Liver (tissue), 3 donors: ENCODE data around the gene RABL2B.

Experiments used
- CTCF ChIP-seq: fragments of 150-350 bp; IDR thresholded peaks from 2 replicates; pipeline ENCODE4 v1.5.1; 2017; ENCODE audit warnings: improper control_type of control experiment, low read depth, low read length; ENCODE audit not compliant: missing input control
- EGR1 ChIP-seq, 2 donors: IDR thresholded peaks; 2 replicates each; pipeline ENCODE4 v1.6.1; 2016 to 2018; ENCODE audit warnings: antibody characterized with exemption in 2 of 2, low read depth in 2 of 2
- NR2F2 ChIP-seq: IDR thresholded peaks from 2 replicates; pipeline ENCODE4 v1.6.1; 2016; ENCODE audit warnings: antibody characterized with exemption
- RXRA ChIP-seq, 2 donors: IDR thresholded peaks; 2 replicates each; pipeline ENCODE4 v1.6.1; 2017 to 2018; ENCODE audit warnings: antibody characterized with exemption in 2 of 2, mild to moderate bottlenecking in 1 of 2
- TF ChIP-seq, protein P1 (sequence below): IDR thresholded peaks from 2 replicates; pipeline ENCODE4 v1.6.1; 2016; ENCODE audit warnings: antibody characterized with exemption
- TF ChIP-seq, protein P2 (sequence below): IDR thresholded peaks from 2 replicates; pipeline ENCODE4 v1.6.1; 2016; ENCODE audit warnings: antibody characterized with exemption, mild to moderate bottlenecking
- donor health status: healthy.
- donor health status: healthy.

DNA sequence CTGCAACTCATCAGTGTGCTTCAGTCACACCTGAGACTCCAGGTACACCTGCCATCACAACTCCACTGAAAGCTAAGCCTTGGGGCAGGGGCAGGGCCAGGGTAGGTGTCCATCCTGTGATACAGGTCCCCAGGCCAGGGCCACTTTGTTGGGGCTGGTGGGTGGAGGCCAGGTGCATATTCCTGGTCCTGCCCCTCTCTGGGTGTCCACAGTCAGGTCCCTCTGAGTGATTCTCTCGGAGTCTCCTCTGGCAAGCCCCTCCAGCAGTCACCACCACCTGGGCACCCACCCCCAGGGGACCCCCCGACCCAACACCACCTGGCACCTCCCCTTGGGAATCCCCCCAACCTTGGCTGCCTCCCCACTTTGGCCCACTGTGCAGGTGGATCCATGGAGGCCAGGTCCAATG, 54.9 kb downstream of the RABL2B start:
- no peak for TF ChIP-seq CTCF
- TF ChIP-seq, protein P1, sequence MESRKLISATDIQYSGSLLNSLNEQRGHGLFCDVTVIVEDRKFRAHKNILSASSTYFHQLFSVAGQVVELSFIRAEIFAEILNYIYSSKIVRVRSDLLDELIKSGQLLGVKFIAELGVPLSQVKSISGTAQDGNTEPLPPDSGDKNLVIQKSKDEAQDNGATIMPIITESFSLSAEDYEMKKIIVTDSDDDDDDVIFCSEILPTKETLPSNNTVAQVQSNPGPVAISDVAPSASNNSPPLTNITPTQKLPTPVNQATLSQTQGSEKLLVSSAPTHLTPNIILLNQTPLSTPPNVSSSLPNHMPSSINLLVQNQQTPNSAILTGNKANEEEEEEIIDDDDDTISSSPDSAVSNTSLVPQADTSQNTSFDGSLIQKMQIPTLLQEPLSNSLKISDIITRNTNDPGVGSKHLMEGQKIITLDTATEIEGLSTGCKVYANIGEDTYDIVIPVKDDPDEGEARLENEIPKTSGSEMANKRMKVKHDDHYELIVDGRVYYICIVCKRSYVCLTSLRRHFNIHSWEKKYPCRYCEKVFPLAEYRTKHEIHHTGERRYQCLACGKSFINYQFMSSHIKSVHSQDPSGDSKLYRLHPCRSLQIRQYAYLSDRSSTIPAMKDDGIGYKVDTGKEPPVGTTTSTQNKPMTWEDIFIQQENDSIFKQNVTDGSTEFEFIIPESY, result no peak
- TF ChIP-seq NR2F2, result no peak
- no peak for TF ChIP-seq EGR1 (IDR thresholded peaks at IDR 0.05; ENCODE audit: low read depth in 2 of 2)
- TF ChIP-seq, protein P2, sequence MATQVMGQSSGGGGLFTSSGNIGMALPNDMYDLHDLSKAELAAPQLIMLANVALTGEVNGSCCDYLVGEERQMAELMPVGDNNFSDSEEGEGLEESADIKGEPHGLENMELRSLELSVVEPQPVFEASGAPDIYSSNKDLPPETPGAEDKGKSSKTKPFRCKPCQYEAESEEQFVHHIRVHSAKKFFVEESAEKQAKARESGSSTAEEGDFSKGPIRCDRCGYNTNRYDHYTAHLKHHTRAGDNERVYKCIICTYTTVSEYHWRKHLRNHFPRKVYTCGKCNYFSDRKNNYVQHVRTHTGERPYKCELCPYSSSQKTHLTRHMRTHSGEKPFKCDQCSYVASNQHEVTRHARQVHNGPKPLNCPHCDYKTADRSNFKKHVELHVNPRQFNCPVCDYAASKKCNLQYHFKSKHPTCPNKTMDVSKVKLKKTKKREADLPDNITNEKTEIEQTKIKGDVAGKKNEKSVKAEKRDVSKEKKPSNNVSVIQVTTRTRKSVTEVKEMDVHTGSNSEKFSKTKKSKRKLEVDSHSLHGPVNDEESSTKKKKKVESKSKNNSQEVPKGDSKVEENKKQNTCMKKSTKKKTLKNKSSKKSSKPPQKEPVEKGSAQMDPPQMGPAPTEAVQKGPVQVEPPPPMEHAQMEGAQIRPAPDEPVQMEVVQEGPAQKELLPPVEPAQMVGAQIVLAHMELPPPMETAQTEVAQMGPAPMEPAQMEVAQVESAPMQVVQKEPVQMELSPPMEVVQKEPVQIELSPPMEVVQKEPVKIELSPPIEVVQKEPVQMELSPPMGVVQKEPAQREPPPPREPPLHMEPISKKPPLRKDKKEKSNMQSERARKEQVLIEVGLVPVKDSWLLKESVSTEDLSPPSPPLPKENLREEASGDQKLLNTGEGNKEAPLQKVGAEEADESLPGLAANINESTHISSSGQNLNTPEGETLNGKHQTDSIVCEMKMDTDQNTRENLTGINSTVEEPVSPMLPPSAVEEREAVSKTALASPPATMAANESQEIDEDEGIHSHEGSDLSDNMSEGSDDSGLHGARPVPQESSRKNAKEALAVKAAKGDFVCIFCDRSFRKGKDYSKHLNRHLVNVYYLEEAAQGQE, result no peak
- TF ChIP-seq RXRA (IDR thresholded peaks at IDR 0.05), result no peak
